OCI-LY1 (cell line): ENCODE results near the gene IGSF3.
"Not testable (repeated sequence)": the region's sequence is repeated elsewhere in the genome, so short reads cannot be mapped to it uniquely, and the experiment has no call there.

ENCODE experiments used
- EZH2 ChIP-seq: fragments of 200-600 bp; sonication (generic), shearing (Covaris generic); IDR thresholded peaks from 2 replicates; pipeline ENCODE4 v1.8.0; 2017; ENCODE audit warnings: borderline replicate concordance, mixed run types, mild to moderate bottlenecking, antibody characterized with exemption, low read length, moderate library complexity, mixed read lengths
- TF ChIP-seq, protein P1 (sequence below): fragments of 200-600 bp; sonication (generic), shearing (Covaris generic); IDR thresholded peaks from 2 replicates; pipeline ENCODE4 v1.5.1; 2017; ENCODE audit warnings: mild to moderate bottlenecking, antibody characterized with exemption, low read length, moderate library complexity, mixed read lengths

DNA sequence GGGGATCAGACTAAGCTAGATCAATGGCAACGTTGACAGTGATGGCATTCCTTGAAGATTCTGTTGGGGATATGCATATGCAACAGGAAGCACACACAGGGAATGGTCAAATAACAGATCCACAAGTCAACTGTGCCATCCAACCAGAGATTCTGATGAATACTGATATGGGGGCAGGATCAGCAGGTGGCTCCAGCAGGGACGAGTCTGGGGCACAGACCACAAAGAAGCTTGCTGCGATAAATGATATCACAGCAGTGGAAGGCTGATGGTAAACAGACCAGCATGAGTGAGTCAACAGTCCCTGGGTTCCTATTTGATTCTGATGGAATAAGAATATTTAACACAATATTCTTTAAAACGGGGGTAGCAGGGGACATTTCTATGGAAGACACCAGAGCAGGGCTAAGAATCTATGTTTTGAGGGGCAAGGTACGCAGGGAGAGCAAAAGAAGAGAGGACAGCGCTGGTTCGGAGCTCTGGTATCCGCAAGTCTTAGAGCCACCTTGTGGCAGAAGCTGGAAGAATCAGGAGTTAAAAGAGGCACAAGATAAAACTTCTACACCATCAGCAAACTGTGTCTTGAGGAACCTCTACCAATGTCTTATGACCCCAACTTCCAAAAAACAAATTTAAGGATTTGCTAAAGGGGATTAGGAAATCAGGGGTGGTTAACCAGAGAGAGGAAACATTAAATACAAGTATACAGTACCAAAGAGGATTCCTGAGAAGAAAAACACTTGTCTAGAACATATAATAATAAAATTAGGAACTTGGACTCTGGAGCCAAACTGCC, 71.4 kb downstream of the IGSF3 start:
- TF ChIP-seq, protein P1, sequence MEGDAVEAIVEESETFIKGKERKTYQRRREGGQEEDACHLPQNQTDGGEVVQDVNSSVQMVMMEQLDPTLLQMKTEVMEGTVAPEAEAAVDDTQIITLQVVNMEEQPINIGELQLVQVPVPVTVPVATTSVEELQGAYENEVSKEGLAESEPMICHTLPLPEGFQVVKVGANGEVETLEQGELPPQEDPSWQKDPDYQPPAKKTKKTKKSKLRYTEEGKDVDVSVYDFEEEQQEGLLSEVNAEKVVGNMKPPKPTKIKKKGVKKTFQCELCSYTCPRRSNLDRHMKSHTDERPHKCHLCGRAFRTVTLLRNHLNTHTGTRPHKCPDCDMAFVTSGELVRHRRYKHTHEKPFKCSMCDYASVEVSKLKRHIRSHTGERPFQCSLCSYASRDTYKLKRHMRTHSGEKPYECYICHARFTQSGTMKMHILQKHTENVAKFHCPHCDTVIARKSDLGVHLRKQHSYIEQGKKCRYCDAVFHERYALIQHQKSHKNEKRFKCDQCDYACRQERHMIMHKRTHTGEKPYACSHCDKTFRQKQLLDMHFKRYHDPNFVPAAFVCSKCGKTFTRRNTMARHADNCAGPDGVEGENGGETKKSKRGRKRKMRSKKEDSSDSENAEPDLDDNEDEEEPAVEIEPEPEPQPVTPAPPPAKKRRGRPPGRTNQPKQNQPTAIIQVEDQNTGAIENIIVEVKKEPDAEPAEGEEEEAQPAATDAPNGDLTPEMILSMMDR = peak; percentile 32; the same call in 1 of the 2 replicates
- not testable (repeated sequence) for TF ChIP-seq EZH2
